ENCODE data around the gene ZNF689.

- TF ChIP-seq POLR2AphosphoS5 (IDR thresholded peaks at IDR 0.05; ENCODE audit: borderline replicate concordance, low read depth, low read length) (no peak), EZH2 (IDR thresholded peaks at IDR 0.05) (no peak), FOXP2 (optimal IDR thresholded peaks at IDR 0.05; ENCODE audit: control extremely low read depth, extremely low read length, insufficient read depth) (no peak)
Observed at GRCh38 chr16:30619638-30620037, 9.4 kb upstream of the ZNF689 start.
